ENCODE measurements around the gene RPS3. TPM values are rescaled to one million over a fixed set of nuclear protein-coding genes. Genes with fewer than 3 reads are reported as not detected.

The RPS3 gene
- total and polyA plus RNA-seq, 9 of the 15 experiments (the other 6 are each of a cell fraction or from before 2014, with no cell fraction given), result 2,700 to 5,771 (median 3,679) TPM

GRCh38 chr11:75428281-75428724 is 29.0 kb downstream of the RPS3 start:
- Histone ChIP-seq H3K79me2 (ENCODE audit: control insufficient read depth, insufficient read depth, low read length) (no peaks in the 10 kb centered on the region), H3K9me3 (replicated peaks; ENCODE audit: control insufficient read depth, insufficient read depth, low read depth, low read length) (no peaks in the 10 kb centered on the region), H3K9ac (ENCODE audit: insufficient read depth in 1 of 2, low read depth in 2 of 2, low read length in 2 of 2) (no peak overlapping the region; a peak in 1 of 4 replicates), H3K4me1 (replicated peaks in 1 of 2; ENCODE audit: control insufficient read depth in 2 of 2, insufficient read depth in 2 of 2, low read length in 2 of 2) (peaks cover 1 to 16% of the 10 kb centered on the region in 2 experiments; a peak in 4 of 5 replicates), H3K9me1 (ENCODE audit: control insufficient read depth, insufficient read depth, low read length) (no peaks in the 10 kb centered on the region), H4K20me1 (replicated peaks; ENCODE audit: control insufficient read depth, insufficient read depth, low read length) (peaks cover 1% of the 10 kb centered on the region; the same call in 1 of the 2 replicates), H3K4me3 (no peak overlapping the region), H2AFZ (ENCODE audit: low read depth, low read length) (no peak overlapping the region), H3K27ac (ENCODE audit: extremely low read depth, low read depth, low read length) (no peak overlapping the region), H3K27me3 (ENCODE audit: control insufficient read depth in 2 of 2, insufficient read depth in 2 of 2, low read length in 2 of 2) (peaks cover 4 to 22% of the 10 kb centered on the region in 2 experiments; a peak in 4 of 5 replicates), H3K36me3 (ENCODE audit: control insufficient read depth, insufficient read depth, low read length) (no peaks in the 10 kb centered on the region), H3K4me2 (ENCODE audit: insufficient read depth, low read length) (no peak overlapping the region)
- CTCF ChIA-PET (ENCODE audit: low intra/inter-chr PET ratio), result no interaction called here
- FAIRE-seq, result no peak
- DNase-seq (ENCODE audit: extremely low read depth in 1 of 4, low spot score in 3 of 4), result peak in 3 of 4 experiments; percentile 65 to 75 (median 68)
- intact Hi-C loops (cut with micrococcal nuclease), result no loop called here
- peak; percentile 70 for ATAC-seq
- WGBS (ENCODE audit: insufficient coverage, low coverage, missing lambda C conversion rate), result 74% methylated on average over 31 of the region's 32 CpGs
- BruUV-seq (replicated peaks), result no TSS peak
- TF ChIP-seq, protein P1, sequence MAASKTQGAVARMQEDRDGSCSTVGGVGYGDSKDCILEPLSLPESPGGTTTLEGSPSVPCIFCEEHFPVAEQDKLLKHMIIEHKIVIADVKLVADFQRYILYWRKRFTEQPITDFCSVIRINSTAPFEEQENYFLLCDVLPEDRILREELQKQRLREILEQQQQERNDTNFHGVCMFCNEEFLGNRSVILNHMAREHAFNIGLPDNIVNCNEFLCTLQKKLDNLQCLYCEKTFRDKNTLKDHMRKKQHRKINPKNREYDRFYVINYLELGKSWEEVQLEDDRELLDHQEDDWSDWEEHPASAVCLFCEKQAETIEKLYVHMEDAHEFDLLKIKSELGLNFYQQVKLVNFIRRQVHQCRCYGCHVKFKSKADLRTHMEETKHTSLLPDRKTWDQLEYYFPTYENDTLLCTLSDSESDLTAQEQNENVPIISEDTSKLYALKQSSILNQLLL (CRISPR knock-in tag; IDR thresholded peaks at IDR 0.05; ENCODE audit: borderline replicate concordance), result no peak
- peak; percentile 31 for TF ChIP-seq NFYB (IDR thresholded peaks at IDR 0.05; ENCODE audit: extremely low read depth, insufficient read length)
- TF ChIP-seq, protein P2, sequence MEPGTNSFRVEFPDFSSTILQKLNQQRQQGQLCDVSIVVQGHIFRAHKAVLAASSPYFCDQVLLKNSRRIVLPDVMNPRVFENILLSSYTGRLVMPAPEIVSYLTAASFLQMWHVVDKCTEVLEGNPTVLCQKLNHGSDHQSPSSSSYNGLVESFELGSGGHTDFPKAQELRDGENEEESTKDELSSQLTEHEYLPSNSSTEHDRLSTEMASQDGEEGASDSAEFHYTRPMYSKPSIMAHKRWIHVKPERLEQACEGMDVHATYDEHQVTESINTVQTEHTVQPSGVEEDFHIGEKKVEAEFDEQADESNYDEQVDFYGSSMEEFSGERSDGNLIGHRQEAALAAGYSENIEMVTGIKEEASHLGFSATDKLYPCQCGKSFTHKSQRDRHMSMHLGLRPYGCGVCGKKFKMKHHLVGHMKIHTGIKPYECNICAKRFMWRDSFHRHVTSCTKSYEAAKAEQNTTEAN (CRISPR knock-in tag; IDR thresholded peaks at IDR 0.05), result no peak
- 0 out of 2 replicates have a peak, but pooled peaks have one; percentile 49 for TF ChIP-seq ZBTB33 (CRISPR knock-in tag; IDR thresholded peaks at IDR 0.05)
- POLR2A ChIA-PET, result interaction anchor here (0.6 kb wide), 1 partner anchor 96 kb away, joined by 3 read pairs; no protein-coding TSS in a partner anchor
- in situ Hi-C loops (cut with MboI), result loop anchor here (25.0 kb wide), 1 partner anchor 434 kb away; no protein-coding TSS in a partner anchor

All from K562 (cell line).